Esophagus squamous epithelium (tissue), 5 donors: ENCODE measurements around the gene RETN. TPM values are rescaled to one million over a fixed set of nuclear protein-coding genes. Genes with fewer than 3 reads are reported as not detected.

ENCODE experiments used
- DNase-seq: peaks from one replicate; lab custom pipeline; 2025; lab: John Stamatoyannopoulos, UW
- H3K27ac ChIP-seq, 4 donors: fragments of 200-600 bp; sonication (generic); one replicate each; pipeline ENCODE4 v1.5.1; 2016 to 2019; ENCODE audit warnings: mild to moderate bottlenecking in 1 of 4
- H3K27me3 ChIP-seq, 4 donors: fragments of 200-600 bp; sonication (generic); 1 replicate in 3 of 4; 2 replicates in 1 of 4; pipeline versions ENCODE4 v1.5.1 to v1.6.0; 2017 to 2021; ENCODE audit warnings: antibody characterized with exemption in 1 of 4
- H3K36me3 ChIP-seq, 3 donors: fragments of 200-600 bp; sonication (generic); one replicate each; pipeline ENCODE4 v1.5.1; 2016 to 2019
- H3K4me1 ChIP-seq, 3 donors: fragments of 200-600 bp; sonication (generic); one replicate each; pipeline ENCODE4 v1.5.1; 2017 to 2019
- H3K4me3 ChIP-seq, 4 donors: fragments of 200-600 bp; sonication (generic); 1 replicate in 3 of 4; 2 replicates in 1 of 4; pipeline ENCODE4 v1.5.1; 2016 to 2019; ENCODE audit warnings: mild to moderate bottlenecking in 2 of 4, moderate library complexity in 1 of 4
- H3K9me3 ChIP-seq, 3 donors: fragments of 200-600 bp; sonication (generic); one replicate each; pipeline ENCODE4 v1.5.1; 2016 to 2019
- CTCF ChIP-seq, 6 experiments: fragments of 450-650 bp in 4 of 6; fragments of 200-600 bp in 2 of 6; sonication (generic) in 2 of 6; IDR thresholded peaks; one replicate each; pipeline ENCODE4 v1.5.1; 2016 to 2019; ENCODE audit warnings: antibody characterized with exemption in 6 of 6, mild to moderate bottlenecking in 4 of 6, moderate library complexity in 4 of 6
- POLR2A ChIP-seq, 4 donors: fragments of 450-650 bp; IDR thresholded peaks; one replicate each; pipeline ENCODE4 v1.6.1; 2017; ENCODE audit warnings: antibody characterized with exemption in 4 of 4, mild to moderate bottlenecking in 4 of 4, moderate library complexity in 3 of 4
- WGBS, 2 donors: methylation state at CpG; one replicate each; pipeline ENCODE4 v1.1.5; 2018; 5-methylcytosine and 5-hydroxymethylcytosine counted together
- intact Hi-C: fragments of 100-400 bp; cut with DNase I; formaldehyde crosslinking; loops from one replicate; pipeline ENCODE4 v1.15.0; 2022
- total RNA-seq, 4 donors: library from RNA; depleted of rRNA; stranded (reverse); fragments of >200 nt; gene quantifications; one replicate each; pipeline ENCODE4 v1.1.0, GENCODE V29; 2016
- donor health status: DM: yes; HTN: yes; CAD: no.

RETN gene
- total RNA-seq, 4 donors from 2014 or later: 28.1 TPM; not detected in 3

DNA sequence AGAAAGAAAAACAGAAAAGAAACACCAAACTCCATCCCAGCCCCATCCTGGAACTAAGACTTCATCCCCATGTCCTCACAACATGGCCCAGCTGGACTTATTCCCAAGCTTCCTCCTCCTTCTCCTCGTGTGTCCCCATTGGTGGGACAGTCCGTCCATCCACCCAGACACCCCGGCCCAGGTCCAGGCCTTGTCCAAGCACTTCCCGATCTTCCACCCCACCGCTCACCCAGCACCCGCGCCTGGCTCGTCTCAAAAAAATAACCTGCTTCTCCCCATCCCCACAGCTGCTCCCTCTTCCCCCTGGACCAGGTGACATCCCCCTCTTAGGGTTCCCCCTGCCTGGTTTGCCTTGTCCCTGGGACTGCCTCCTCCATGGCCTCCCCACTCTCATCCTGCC, 34.5 kb downstream of the RETN start:
- Histone ChIP-seq H3K4me3 (no peak overlapping the region), H3K27me3 (peaks cover 0 to 74% (median 2%) of the 10 kb centered on the region in 4 donors), H3K36me3 (no peaks in the 10 kb centered on the region), H3K4me1 (no peaks in the 10 kb centered on the region), H3K9me3 (no peaks in the 10 kb centered on the region), H3K27ac (no peak overlapping the region)
- no peak for TF ChIP-seq POLR2A (IDR thresholded peaks at IDR 0.05)
- no peak for TF ChIP-seq CTCF (IDR thresholded peaks at IDR 0.05)
- 69 to 75% methylated on average over 8 of the region's 8 CpGs for WGBS, 2 donors
- intact Hi-C loops: no loop called here
- no peak for DNase-seq

DNA sequence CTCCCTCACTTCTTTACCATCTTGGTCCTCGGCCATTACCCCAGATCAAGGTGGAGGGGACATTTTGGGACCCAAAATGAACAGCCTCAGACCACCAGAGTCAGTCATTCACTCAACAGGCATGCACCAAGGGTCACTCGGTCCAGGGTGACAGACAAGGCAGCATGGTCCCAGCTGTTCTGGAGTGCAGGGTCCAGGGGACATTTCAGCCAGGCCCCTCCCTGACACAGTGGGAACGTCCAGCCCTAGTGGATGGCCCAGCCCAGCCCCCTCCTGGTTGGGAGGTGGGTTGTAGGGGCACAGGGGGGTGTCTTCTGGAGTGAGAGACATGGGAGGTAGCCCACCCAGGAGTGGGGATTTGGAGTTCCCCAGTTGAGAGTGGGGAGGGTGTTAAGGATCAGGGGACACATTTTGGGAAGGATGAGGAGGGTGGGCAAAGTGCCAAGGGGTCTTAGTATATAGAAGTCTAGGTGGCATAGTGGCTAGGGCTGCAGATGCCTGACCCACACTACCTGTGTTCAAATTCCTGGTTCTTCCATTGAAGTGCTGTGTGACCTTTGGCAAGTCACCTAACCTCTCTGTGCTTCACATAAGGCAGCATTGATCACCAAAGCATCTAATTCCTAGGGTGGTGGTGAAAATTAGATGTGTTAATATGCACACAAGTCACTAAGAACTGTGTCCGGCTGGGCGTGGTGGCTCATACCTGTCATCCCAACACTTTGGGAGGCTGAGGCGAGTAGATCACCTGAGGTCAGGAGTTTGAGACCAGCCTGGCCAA, 35.6 kb downstream of the RETN start:
- no peak overlapping the region for H3K4me3 ChIP-seq
- no peak for DNase-seq
- intact Hi-C loops: no loop called here
- no peak overlapping the region for H3K27ac ChIP-seq
- H3K9me3 ChIP-seq: no peaks in the 10 kb centered on the region
- TF ChIP-seq POLR2A (IDR thresholded peaks at IDR 0.05) (no peak), CTCF (IDR thresholded peaks at IDR 0.05) (no peak)
- 72 to 100% methylated on average over 2 to 5 of the region's 6 CpGs for WGBS, 2 donors
- peaks cover 0 to 63% (median 0%) of the 10 kb centered on the region in 4 donors for H3K27me3 ChIP-seq
- no peaks in the 10 kb centered on the region for H3K4me1 ChIP-seq
- no peaks in the 10 kb centered on the region for H3K36me3 ChIP-seq

- Histone ChIP-seq H3K4me1 (no peaks in the 10 kb centered on the region), H3K36me3 (no peaks in the 10 kb centered on the region), H3K4me3 (no peak overlapping the region), H3K27me3 (peaks cover 0 to 52% (median 0%) of the 10 kb centered on the region in 4 donors), H3K27ac (peak overlapping the region in 2 of 4 donors; percentile 46 to 76), H3K9me3 (no peaks in the 10 kb centered on the region)
- no peak for DNase-seq
- intact Hi-C loops: no loop called here
- 41 to 63% methylated on average over 14 to 16 of the region's 24 CpGs for whole genome bisulfite sequencing, 2 donors
- TF ChIP-seq POLR2A (IDR thresholded peaks at IDR 0.05): peak in 1 of 4 donors; percentile 23
- TF ChIP-seq CTCF (IDR thresholded peaks at IDR 0.05): no peak
Observed at GRCh38 chr19:7705387-7706187, 36.7 kb downstream of the RETN start.

- Histone ChIP-seq H3K4me1 (no peaks in the 10 kb centered on the region), H3K36me3 (no peaks in the 10 kb centered on the region), H3K4me3 (no peak overlapping the region), H3K27ac (peak overlapping the region in 2 of 4 donors; percentile 46 to 76), H3K9me3 (no peaks in the 10 kb centered on the region), H3K27me3 (peaks cover 0 to 44% (median 0%) of the 10 kb centered on the region in 4 donors)
- DNase-seq: no peak
- intact Hi-C loops: no loop called here
- WGBS, 2 donors: 72 to 78% methylated on average over 11 of the region's 14 CpGs
- TF ChIP-seq CTCF (IDR thresholded peaks at IDR 0.05) (no peak), POLR2A (IDR thresholded peaks at IDR 0.05) (no peak)
Observed at GRCh38 chr19:7706188-7706954, 37.5 kb downstream of the RETN start.
